Neural crest cell (in vitro differentiated cells): ENCODE data around the gene CYLD. TPM values are rescaled to one million over a fixed set of nuclear protein-coding genes. Genes with fewer than 3 reads are reported as not detected.

ENCODE experiments used
- DNase-seq: peaks from one replicate; pipeline ENCODE4 v3.0.0; 2021; ENCODE audit warnings: low read depth, mixed read lengths, low spot score
- H3K27ac Mint-ChIP-seq: one replicate; pipeline ENCODE4 v1.8.0; 2021; ENCODE audit warnings: mild to moderate bottlenecking, mixed read lengths; ENCODE audit not compliant: unreplicated experiment
- H3K27me3 Mint-ChIP-seq: 2 replicates; pipeline ENCODE4 v1.8.0; 2021; ENCODE audit warnings: low read depth, mild to moderate bottlenecking, mixed read lengths
- H3K36me3 Mint-ChIP-seq: 2 replicates; pipeline ENCODE4 v1.8.0; 2021; ENCODE audit warnings: low read depth, mild to moderate bottlenecking, mixed read lengths
- H3K4me1 Mint-ChIP-seq: 2 replicates; pipeline ENCODE4 v1.8.0; 2021; ENCODE audit warnings: mixed read lengths
- H3K4me3 Mint-ChIP-seq: one replicate; pipeline ENCODE4 v1.8.0; 2021; ENCODE audit warnings: mild to moderate bottlenecking, mixed read lengths
- H3K9me3 Mint-ChIP-seq: 2 replicates; pipeline ENCODE4 v1.8.0; 2021; ENCODE audit warnings: mixed read lengths
- total RNA-seq: library from RNA; stranded (reverse); gene quantifications from 2 replicates; pipeline ENCODE4 v1.2.1, GENCODE V29; 2021
- TF ChIP-seq, protein P1 (sequence below): fragments of 200-600 bp; sonication (generic); conservative IDR thresholded peaks from 2 replicates; pipeline ENCODE4 v1.5.0; 2021; ENCODE audit warnings: antibody characterized with exemption, mild to moderate bottlenecking

CYLD gene
- total RNA-seq, 1 donor from 2014 or later = 10.1 TPM

DNA sequence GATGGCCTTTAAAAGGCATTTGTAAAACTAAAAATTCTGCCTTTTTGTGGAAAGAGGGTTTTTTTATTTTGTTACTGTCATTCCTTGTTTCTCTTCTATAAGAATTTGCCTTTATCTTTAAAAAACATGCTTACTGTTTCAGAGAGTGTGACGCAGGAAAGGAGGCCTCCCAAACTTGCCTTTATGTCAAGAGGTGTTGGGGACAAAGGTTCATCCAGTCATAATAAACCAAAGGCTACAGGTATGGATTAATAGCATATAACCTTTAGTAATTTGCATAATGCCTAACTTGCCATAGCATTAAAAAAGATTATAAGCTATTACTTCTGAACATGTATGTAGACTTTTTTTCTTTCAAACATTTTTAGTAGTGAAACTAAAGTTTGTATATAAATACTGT lies 34.2 kb downstream of the CYLD start:
- TF ChIP-seq, protein P1, sequence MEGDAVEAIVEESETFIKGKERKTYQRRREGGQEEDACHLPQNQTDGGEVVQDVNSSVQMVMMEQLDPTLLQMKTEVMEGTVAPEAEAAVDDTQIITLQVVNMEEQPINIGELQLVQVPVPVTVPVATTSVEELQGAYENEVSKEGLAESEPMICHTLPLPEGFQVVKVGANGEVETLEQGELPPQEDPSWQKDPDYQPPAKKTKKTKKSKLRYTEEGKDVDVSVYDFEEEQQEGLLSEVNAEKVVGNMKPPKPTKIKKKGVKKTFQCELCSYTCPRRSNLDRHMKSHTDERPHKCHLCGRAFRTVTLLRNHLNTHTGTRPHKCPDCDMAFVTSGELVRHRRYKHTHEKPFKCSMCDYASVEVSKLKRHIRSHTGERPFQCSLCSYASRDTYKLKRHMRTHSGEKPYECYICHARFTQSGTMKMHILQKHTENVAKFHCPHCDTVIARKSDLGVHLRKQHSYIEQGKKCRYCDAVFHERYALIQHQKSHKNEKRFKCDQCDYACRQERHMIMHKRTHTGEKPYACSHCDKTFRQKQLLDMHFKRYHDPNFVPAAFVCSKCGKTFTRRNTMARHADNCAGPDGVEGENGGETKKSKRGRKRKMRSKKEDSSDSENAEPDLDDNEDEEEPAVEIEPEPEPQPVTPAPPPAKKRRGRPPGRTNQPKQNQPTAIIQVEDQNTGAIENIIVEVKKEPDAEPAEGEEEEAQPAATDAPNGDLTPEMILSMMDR = no peak
- Mint-ChIP-seq H3K27ac (no peak overlapping the region), H3K36me3 (peaks cover 9% of the 10 kb centered on the region), H3K4me3 (no peak overlapping the region), H3K27me3 (no peaks in the 10 kb centered on the region), H3K9me3 (peaks cover 4% of the 10 kb centered on the region), H3K4me1 (peaks cover 9% of the 10 kb centered on the region)
- no peak for DNase-seq

DNA sequence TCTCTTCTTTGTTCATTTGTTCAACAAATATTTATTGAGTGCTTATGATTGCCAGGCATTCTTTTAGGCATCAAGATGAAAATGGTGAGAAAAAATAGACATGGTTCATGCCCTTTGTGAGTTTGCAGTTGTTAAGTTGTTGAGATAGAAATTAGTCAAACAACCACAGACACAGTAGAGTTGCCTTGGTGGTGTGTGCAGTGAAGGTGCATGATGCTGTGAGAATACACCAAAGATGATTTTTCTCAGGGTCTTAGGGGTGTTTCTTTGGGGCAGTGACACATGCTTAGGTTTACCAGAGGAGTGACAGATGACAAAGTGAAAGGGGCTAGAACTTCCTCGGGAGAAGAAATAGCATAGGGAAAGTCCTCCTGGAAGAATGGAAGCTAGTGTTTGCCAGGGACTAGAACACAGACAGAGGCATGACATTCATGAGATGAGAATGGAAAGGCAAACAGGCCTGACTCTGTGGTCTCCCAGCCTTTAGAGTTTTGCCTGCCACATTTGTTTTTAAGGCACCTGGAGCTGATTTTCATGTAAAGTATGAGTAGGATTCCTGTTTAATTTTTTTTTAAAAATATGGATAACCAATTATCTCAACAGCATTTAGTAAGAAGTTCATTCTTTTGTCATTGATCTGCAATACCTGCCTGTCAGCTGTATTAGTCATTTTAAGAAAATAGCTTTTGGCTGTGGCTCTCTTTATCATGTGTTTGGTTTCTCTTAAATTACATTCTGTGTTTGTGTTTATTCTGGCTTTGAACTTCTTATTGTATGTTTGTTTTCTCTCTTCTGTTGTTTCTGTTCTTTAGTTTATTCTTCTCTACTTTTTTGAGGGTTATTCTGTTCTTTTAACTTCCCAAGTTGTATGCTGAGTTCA lies 36.6 kb downstream of the CYLD start:
- peaks cover 4% of the 10 kb centered on the region for H3K4me1 Mint-ChIP-seq
- H3K36me3 Mint-ChIP-seq = peaks cover 6% of the 10 kb centered on the region
- TF ChIP-seq, protein P1 = no peak
- H3K9me3 Mint-ChIP-seq = no peaks in the 10 kb centered on the region
- no peaks in the 10 kb centered on the region for H3K27me3 Mint-ChIP-seq
- no peak overlapping the region for H3K4me3 Mint-ChIP-seq
- H3K27ac Mint-ChIP-seq = no peak overlapping the region
- no peak for DNase-seq

DNA sequence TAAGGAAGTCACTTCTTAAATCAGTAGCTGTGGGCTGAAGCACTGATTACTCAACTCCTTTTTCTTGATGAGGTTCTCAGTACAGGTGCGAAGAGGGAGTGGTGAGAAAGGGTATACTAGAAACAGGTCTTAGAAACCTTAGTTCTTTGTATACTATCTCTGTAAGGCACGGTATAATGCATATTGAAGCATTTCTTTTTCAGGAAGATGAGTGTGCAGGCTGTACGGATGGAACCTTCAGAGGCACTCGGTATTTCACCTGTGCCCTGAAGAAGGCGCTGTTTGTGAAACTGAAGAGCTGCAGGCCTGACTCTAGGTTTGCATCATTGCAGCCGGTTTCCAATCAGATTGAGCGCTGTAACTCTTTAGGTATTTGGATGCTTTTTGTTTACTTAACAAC lies 39.2 kb downstream of the CYLD start:
- peaks cover 6% of the 10 kb centered on the region for H3K36me3 Mint-ChIP-seq
- no peak overlapping the region for H3K4me3 Mint-ChIP-seq
- no peaks in the 10 kb centered on the region for H3K27me3 Mint-ChIP-seq
- H3K4me1 Mint-ChIP-seq = peaks cover 4% of the 10 kb centered on the region
- no peak for DNase-seq
- H3K9me3 Mint-ChIP-seq = no peaks in the 10 kb centered on the region
- no peak overlapping the region for H3K27ac Mint-ChIP-seq
- TF ChIP-seq, protein P1 = peak; percentile 23

DNA sequence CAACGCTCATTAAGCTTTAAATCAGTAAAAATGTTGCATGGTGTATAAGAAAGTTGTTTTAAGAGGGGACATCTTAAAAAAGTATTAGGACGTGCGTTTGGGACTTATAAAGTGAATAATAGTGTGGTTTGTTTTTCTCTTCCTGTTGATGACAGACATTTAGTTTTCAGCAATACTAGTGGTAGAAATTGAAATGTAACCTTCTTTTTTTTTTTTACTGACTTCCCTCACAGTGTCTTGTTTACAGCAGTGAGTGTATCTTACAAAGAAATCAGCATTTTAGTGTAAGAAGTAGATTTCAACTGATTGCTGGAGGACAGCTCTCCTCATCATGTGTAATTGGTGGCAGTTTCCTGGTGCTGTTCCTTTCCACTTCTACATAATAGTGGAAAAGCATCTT lies 39.6 kb downstream of the CYLD start:
- DNase-seq = no peak
- TF ChIP-seq, protein P1 = no peak
- no peak overlapping the region for H3K4me3 Mint-ChIP-seq
- H3K4me1 Mint-ChIP-seq = peaks cover 4% of the 10 kb centered on the region
- no peak overlapping the region for H3K27ac Mint-ChIP-seq
- H3K9me3 Mint-ChIP-seq = no peaks in the 10 kb centered on the region
- H3K27me3 Mint-ChIP-seq = no peaks in the 10 kb centered on the region
- peaks cover 6% of the 10 kb centered on the region for H3K36me3 Mint-ChIP-seq

DNA sequence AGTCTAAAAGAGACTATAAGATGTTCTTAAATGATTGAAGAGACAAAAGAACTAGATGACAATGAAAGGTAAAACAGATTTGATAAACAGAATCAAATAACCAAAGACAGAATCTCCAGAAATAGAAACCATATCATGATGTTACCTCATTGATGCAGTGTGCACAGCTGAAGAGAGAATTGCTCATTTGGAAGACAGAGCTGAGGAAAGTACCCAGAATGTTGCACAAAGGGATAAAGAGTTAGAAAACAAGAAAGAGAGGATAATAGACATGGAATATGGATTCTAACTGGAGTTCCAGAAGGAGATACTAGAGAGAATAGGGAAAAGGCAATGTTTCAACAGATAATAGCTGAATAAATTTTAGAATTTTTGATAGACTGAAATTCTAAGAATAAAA lies 47.9 kb downstream of the CYLD start:
- TF ChIP-seq, protein P1 = no peak
- peaks cover 16% of the 10 kb centered on the region for H3K36me3 Mint-ChIP-seq
- no peak overlapping the region for H3K4me3 Mint-ChIP-seq
- no peak for DNase-seq
- H3K9me3 Mint-ChIP-seq = peaks cover 6% of the 10 kb centered on the region
- H3K4me1 Mint-ChIP-seq = peaks cover 5% of the 10 kb centered on the region
- H3K27me3 Mint-ChIP-seq = no peaks in the 10 kb centered on the region
- H3K27ac Mint-ChIP-seq = no peak overlapping the region
